Adipocyte (in vitro differentiated cells): ENCODE measurements around the gene C18orf32.
"Not testable (repeated sequence)": the region's sequence is repeated elsewhere in the genome, so short reads cannot be mapped to it uniquely, and the experiment has no call there.

ENCODE experiments used
- DNase-seq: peaks from one replicate; pipeline ENCODE4 v3.0.0-alpha.2; 2015; ENCODE audit warnings: low read depth
- H3K27me3 ChIP-seq: replicated peaks from 2 replicates; pipeline ENCODE4 v1.7.0; 2013; ENCODE audit warnings: mild to moderate bottlenecking, low read length, moderate library complexity; ENCODE audit not compliant: control insufficient read depth, insufficient read depth
- H3K36me3 ChIP-seq: 2 replicates; pipeline ENCODE4 v1.7.0; 2013; ENCODE audit warnings: low read length, mild to moderate bottlenecking, moderate library complexity; ENCODE audit not compliant: control insufficient read depth, insufficient read depth, severe bottlenecking
- H3K4me1 ChIP-seq: 2 replicates; pipeline ENCODE4 v1.7.0; 2013; ENCODE audit warnings: mild to moderate bottlenecking, low read length, moderate library complexity; ENCODE audit not compliant: control insufficient read depth, insufficient read depth
- H3K4me3 ChIP-seq: 2 replicates; pipeline ENCODE4 v1.7.0; 2013; ENCODE audit warnings: mild to moderate bottlenecking, low read length, moderate library complexity
- H3K9ac ChIP-seq: 2 replicates; pipeline ENCODE4 v1.7.0; 2013; ENCODE audit warnings: mild to moderate bottlenecking, low read length, moderate library complexity
- H3K9me3 ChIP-seq: 2 replicates; pipeline ENCODE4 v1.7.0; 2013; ENCODE audit warnings: mild to moderate bottlenecking, low read length, moderate library complexity; ENCODE audit not compliant: control insufficient read depth

Gene C18orf32

DNA sequence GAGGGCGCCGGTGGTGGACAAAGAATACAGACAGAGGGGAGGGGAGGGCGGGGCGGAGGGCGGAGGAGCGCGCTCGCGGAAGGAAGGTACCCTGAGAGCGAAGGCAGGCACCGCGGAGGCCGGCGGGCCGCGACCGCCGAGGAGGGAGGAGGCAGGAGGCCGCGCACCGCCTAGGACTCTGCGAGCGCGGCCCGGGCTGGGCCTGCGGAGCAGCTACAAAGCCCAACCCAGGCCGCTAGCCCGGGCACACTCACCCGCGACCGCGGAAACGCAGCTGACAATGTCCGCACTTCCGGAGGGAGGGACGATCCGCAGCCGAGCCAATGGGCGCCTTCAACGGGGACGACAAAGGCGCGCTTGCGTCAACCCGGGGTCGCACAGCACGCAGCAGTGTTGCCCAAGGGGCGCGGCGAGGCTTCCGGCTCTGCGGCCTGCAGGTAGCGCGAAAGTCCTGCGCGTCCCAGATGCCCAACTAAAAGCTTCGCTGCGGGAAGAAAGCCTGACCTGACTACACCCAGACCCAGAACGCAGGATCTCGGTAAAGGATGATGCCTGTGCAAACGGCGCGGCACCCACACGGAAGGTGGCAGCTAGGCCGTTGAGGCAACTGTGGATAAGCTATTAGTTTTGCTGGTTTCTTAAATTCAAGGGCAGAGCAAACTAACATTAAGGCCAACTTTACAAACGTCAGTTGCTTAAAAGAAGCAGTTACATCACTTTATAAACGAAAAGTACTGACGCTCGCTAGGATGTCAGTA is at the start of gene C18orf32:
Gene C18orf32 (minus strand): TSS at position 282 of the 758 bp plus-strand sequence. CDS start 3,486 bp downstream, outside the sequence.
- Histone ChIP-seq H3K4me3 (peak within 1 kb of the TSS; percentile 94), H3K27me3 (no peaks in the 10 kb centered on the region), H3K4me1 (peaks cover 41% of the 10 kb centered on the region), H3K9ac (peak within 1 kb of the TSS; percentile 93), H3K36me3 (peaks cover 57% of the 10 kb centered on the region), H3K9me3 (no peaks in the 10 kb centered on the region)
- DNase-seq, result peak; percentile 97

GRCh38 chr18:49534846-49535601 is 48.0 kb upstream of the C18orf32 start:
- H3K36me3 ChIP-seq, result no peaks in the 10 kb centered on the region
- no peak overlapping the region for H3K9ac ChIP-seq
- no peak for DNase-seq
- no peak overlapping the region for H3K4me3 ChIP-seq
- no peaks in the 10 kb centered on the region for H3K27me3 ChIP-seq
- H3K4me1 ChIP-seq, result no peaks in the 10 kb centered on the region
- H3K9me3 ChIP-seq, result no peaks in the 10 kb centered on the region

GRCh38 chr18:49531678-49532153 is 44.7 kb upstream of the C18orf32 start:
- no peak for DNase-seq
- Histone ChIP-seq H3K4me3 (no peak overlapping the region), H3K4me1 (no peaks in the 10 kb centered on the region), H3K9me3 (no peaks in the 10 kb centered on the region), H3K9ac (no peak overlapping the region), H3K36me3 (no peaks in the 10 kb centered on the region), H3K27me3 (peaks cover 3% of the 10 kb centered on the region)

DNA sequence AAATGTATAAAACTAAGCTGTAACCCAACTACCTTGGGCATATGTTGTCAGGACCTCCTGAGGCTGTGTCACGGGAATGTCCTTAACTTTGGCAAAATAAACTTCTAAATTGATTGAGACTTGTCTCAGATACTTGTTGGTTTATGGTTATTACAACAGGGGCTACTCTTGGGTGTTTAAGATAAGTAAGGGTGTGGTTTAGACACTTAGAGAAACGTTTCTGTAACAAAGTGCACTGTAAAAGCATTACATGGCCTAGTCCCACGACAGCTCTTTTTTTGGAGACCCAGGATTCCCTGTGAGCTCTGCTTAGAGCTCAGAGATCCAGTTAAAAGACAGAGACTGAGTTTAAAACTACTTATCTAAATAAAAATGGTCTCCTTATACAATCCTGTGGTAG is 42.6 kb upstream of the C18orf32 start:
- no peaks in the 10 kb centered on the region for H3K36me3 ChIP-seq
- no peaks in the 10 kb centered on the region for H3K4me1 ChIP-seq
- H3K9me3 ChIP-seq, result no peaks in the 10 kb centered on the region
- H3K9ac ChIP-seq, result no peak overlapping the region
- H3K27me3 ChIP-seq, result peaks cover 3% of the 10 kb centered on the region
- no peak for DNase-seq
- no peak overlapping the region for H3K4me3 ChIP-seq

- H3K9me3 ChIP-seq, result no peaks in the 10 kb centered on the region
- no peak overlapping the region for H3K9ac ChIP-seq
- H3K27me3 ChIP-seq, result peaks cover 3% of the 10 kb centered on the region
- no peaks in the 10 kb centered on the region for H3K36me3 ChIP-seq
- DNase-seq, result no peak
- H3K4me1 ChIP-seq, result no peaks in the 10 kb centered on the region
- H3K4me3 ChIP-seq, result no peak overlapping the region
Measured at GRCh38 chr18:49527631-49528327, 40.7 kb upstream of the C18orf32 start.

DNA sequence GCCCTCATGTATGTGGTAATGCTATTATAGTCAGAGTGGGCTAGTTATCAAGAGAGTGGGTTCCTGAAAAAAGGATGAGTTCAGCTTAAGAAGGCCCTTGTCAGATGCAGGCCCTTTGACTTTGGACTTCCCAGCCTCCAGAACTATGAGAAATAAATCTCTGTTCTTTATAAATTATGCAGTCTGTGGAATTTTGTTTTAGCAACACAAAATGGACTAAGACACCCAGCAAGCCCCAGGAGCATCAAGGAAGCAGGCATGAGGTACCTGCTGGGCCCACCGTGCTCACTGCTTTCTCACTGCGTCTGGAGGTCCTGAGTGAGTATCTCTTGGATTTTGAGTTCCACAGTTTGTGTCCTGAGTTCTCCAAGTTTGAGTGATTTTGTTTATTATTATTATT is 38.9 kb upstream of the C18orf32 start:
- no peaks in the 10 kb centered on the region for H3K36me3 ChIP-seq
- no peak for DNase-seq
- peaks cover 3% of the 10 kb centered on the region for H3K27me3 ChIP-seq
- no peak overlapping the region for H3K4me3 ChIP-seq
- no peaks in the 10 kb centered on the region for H3K4me1 ChIP-seq
- no peaks in the 10 kb centered on the region for H3K9me3 ChIP-seq
- no peak overlapping the region for H3K9ac ChIP-seq

- no peak overlapping the region for H3K9ac ChIP-seq
- H3K27me3 ChIP-seq, result peaks cover 3% of the 10 kb centered on the region
- H3K9me3 ChIP-seq, result no peaks in the 10 kb centered on the region
- no peaks in the 10 kb centered on the region for H3K36me3 ChIP-seq
- H3K4me3 ChIP-seq, result no peak overlapping the region
- H3K4me1 ChIP-seq, result no peaks in the 10 kb centered on the region
- DNase-seq, result no peak
Measured at GRCh38 chr18:49524951-49525350, 37.9 kb upstream of the C18orf32 start.

- peaks cover 1% of the 10 kb centered on the region for H3K27me3 ChIP-seq
- H3K4me3 ChIP-seq, result no peak overlapping the region
- no peaks in the 10 kb centered on the region for H3K36me3 ChIP-seq
- H3K9me3 ChIP-seq, result no peaks in the 10 kb centered on the region
- no peak for DNase-seq
- H3K9ac ChIP-seq, result no peak overlapping the region
- H3K4me1 ChIP-seq, result no peaks in the 10 kb centered on the region
Measured at GRCh38 chr18:49524349-49524748, 37.3 kb upstream of the C18orf32 start.

DNA sequence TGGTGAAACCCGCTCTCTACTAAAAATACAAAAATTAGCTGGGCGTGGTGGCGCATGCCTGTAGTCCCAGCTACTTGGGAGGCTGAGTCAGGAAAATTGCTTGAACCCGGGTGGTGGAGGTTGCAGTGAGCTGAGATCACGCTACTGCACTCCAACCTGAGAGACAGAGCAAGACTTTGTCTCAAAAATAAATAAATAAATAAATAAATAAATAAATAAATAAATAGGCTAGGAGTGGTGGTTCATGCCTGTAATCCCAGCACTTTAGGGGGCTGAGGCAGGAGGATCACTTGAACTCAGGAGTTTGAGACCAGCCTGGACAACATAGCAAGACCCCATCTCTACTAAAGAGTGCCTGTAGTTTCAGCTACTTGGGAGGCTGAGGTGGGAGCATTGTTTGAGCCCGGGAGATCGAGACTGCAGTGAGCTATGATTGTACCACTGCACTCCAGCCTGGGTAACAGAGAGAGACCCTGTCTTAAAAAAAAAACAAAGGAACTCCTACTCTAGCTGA is 36.6 kb upstream of the C18orf32 start:
- not testable (repeated sequence) for H3K9me3 ChIP-seq, H3K4me3 ChIP-seq, H3K27me3 ChIP-seq, DNase-seq, H3K36me3 ChIP-seq, H3K9ac ChIP-seq, H3K4me1 ChIP-seq

DNA sequence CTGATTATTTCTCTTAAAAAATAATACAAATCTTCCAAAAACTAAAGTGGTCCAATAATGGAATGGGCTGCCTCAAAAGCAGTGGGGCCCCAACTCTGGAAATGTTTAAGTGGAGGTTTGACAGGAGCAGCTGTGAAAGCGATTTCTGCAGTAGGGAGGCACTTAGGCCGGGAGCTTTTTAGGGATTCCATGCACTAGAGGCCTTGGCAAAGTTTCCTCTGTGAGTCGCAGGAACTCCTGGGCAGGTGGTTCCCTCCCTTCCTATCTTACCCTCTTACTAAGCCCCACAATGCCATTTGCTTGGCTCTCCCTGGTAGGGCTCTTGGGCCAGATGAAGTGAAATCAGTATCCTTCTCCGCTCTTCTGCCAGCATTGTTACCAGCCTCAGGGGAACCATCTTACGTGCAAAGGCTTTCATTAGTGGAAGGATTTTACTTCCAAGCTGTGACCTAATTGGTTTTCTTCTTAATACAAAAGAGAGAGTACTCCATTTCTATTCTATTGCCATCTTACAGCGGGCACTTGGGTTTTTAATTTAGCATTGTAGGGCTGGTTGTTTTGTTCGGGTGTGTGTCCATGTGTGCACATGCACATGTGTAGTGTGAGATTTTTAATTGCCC is 34.3 kb upstream of the C18orf32 start:
- Histone ChIP-seq H3K27me3 (no peaks in the 10 kb centered on the region), H3K4me3 (no peak overlapping the region), H3K36me3 (no peaks in the 10 kb centered on the region), H3K4me1 (no peaks in the 10 kb centered on the region), H3K9ac (no peak overlapping the region), H3K9me3 (no peaks in the 10 kb centered on the region)
- DNase-seq, result no peak
